MM.1S (cell line): ENCODE results near the gene PTPN3.

Experiments
- DNase-seq: peaks from one replicate; pipeline ENCODE4 v3.0.0-alpha.2; 2015
- H2AFZ ChIP-seq: fragments of 300-600 bp; sonication (generic); 2 replicates; pipeline ENCODE4 v1.6.0; 2016; ENCODE audit warnings: antibody characterized with exemption, low read length
- H3F3A ChIP-seq: fragments of 300-600 bp; sonication (generic); 2 replicates; pipeline ENCODE4 v1.6.1; 2016; ENCODE audit warnings: mild to moderate bottlenecking, antibody characterized with exemption, low read length, moderate library complexity, mixed read lengths; ENCODE audit not compliant: insufficient read depth
- H3K27ac ChIP-seq: fragments of 300-600 bp; sonication (generic); 2 replicates; pipeline ENCODE4 v1.5.1; 2016; ENCODE audit warnings: mild to moderate bottlenecking, low read length
- H3K27me3 ChIP-seq: fragments of 300-600 bp; sonication (generic); replicated peaks from 2 replicates; pipeline ENCODE4 v1.6.0; 2016; ENCODE audit warnings: low read length; ENCODE audit not compliant: insufficient read depth
- H3K36me3 ChIP-seq: fragments of 300-600 bp; sonication (generic); replicated peaks from 2 replicates; pipeline ENCODE4 v1.6.1; 2016; ENCODE audit warnings: mild to moderate bottlenecking, low read length, mixed read lengths; ENCODE audit not compliant: insufficient read depth
- H3K4me1 ChIP-seq: fragments of 300-600 bp; sonication (generic); 2 replicates; pipeline ENCODE4 v1.6.1; 2016; ENCODE audit warnings: low read length, mixed read lengths
- H3K4me2 ChIP-seq: fragments of 300-600 bp; sonication (generic); 2 replicates; pipeline ENCODE4 v1.6.0; 2016; ENCODE audit warnings: low read depth, low read length
- H3K4me3 ChIP-seq: fragments of 300-600 bp; sonication (generic); 2 replicates; pipeline ENCODE4 v1.5.1; 2016; ENCODE audit warnings: low read length, mixed read lengths
- H3K79me2 ChIP-seq: fragments of 300-600 bp; sonication (generic); 2 replicates; pipeline ENCODE4 v1.6.1; 2016; ENCODE audit warnings: mixed run types, low read length, mixed read lengths
- H3K9ac ChIP-seq: fragments of 300-600 bp; sonication (generic); 2 replicates; pipeline ENCODE4 v1.6.1; 2016; ENCODE audit warnings: low read length, mixed read lengths
- H3K9me2 ChIP-seq: fragments of 300-600 bp; sonication (generic); replicated peaks from 2 replicates; pipeline ENCODE4 v1.6.1; 2016; ENCODE audit warnings: mild to moderate bottlenecking, low read length, mixed read lengths; ENCODE audit not compliant: insufficient read depth
- H3K9me3 ChIP-seq: fragments of 300-600 bp; sonication (generic); replicated peaks from 2 replicates; pipeline ENCODE4 v1.6.1; 2016; ENCODE audit warnings: mild to moderate bottlenecking, low read length, mixed read lengths; ENCODE audit not compliant: insufficient read depth
- H4K20me1 ChIP-seq: fragments of 300-600 bp; sonication (generic); 2 replicates; pipeline ENCODE4 v1.6.1; 2016; ENCODE audit warnings: mild to moderate bottlenecking, low read length, moderate library complexity, mixed read lengths; ENCODE audit not compliant: insufficient read depth
- CTCF ChIP-seq: fragments of 300-600 bp; sonication (generic); IDR thresholded peaks from 2 replicates; pipeline ENCODE4 v1.5.1; 2016; ENCODE audit warnings: antibody characterized with exemption, low read length, mixed read lengths
- EZH2 ChIP-seq: fragments of 300-600 bp; sonication (generic); optimal IDR thresholded peaks from 2 replicates; pipeline ENCODE3; 2017; ENCODE audit warnings: low read depth, mild to moderate bottlenecking, antibody characterized with exemption, low read length, mixed read lengths
- EZH2phosphoT487 ChIP-seq: fragments of 300-600 bp; sonication (generic); IDR thresholded peaks from 2 replicates; pipeline ENCODE4 v1.6.1; 2018; ENCODE audit warnings: antibody characterized with exemption, low read length

PTPN3 gene

GRCh38 chr9:109537288-109537687 is 39.2 kb upstream of the PTPN3 start:
- Histone ChIP-seq H3K27ac (no peak overlapping the region), H3K9me3 (no peaks in the 10 kb centered on the region), H3K9me2 (no peaks in the 10 kb centered on the region), H3K36me3 (no peaks in the 10 kb centered on the region), H3F3A (no peaks in the 10 kb centered on the region), H3K79me2 (no peaks in the 10 kb centered on the region), H3K4me1 (no peaks in the 10 kb centered on the region), H3K27me3 (no peaks in the 10 kb centered on the region), H3K9ac (no peak overlapping the region), H4K20me1 (no peaks in the 10 kb centered on the region), H2AFZ (no peak overlapping the region), H3K4me3 (no peak overlapping the region), H3K4me2 (no peak overlapping the region)
- no peak for DNase-seq
- TF ChIP-seq EZH2phosphoT487 (no peak), CTCF (no peak), EZH2 (no peak)

GRCh38 chr9:109536859-109537258 is 38.8 kb upstream of the PTPN3 start:
- DNase-seq, result no peak
- no peaks in the 10 kb centered on the region for H3F3A ChIP-seq
- no peak for TF ChIP-seq CTCF
- TF ChIP-seq EZH2phosphoT487, result no peak
- TF ChIP-seq EZH2, result no peak
- H3K27ac ChIP-seq, result no peak overlapping the region
- no peaks in the 10 kb centered on the region for H3K4me1 ChIP-seq
- no peak overlapping the region for H2AFZ ChIP-seq
- no peaks in the 10 kb centered on the region for H4K20me1 ChIP-seq
- no peaks in the 10 kb centered on the region for H3K36me3 ChIP-seq
- no peaks in the 10 kb centered on the region for H3K27me3 ChIP-seq
- no peak overlapping the region for H3K4me2 ChIP-seq
- H3K9me3 ChIP-seq, result no peaks in the 10 kb centered on the region
- no peak overlapping the region for H3K4me3 ChIP-seq
- H3K9ac ChIP-seq, result no peak overlapping the region
- no peaks in the 10 kb centered on the region for H3K79me2 ChIP-seq
- no peaks in the 10 kb centered on the region for H3K9me2 ChIP-seq

GRCh38 chr9:109535365-109535764 is 37.3 kb upstream of the PTPN3 start:
- Histone ChIP-seq H3F3A (no peaks in the 10 kb centered on the region), H3K36me3 (no peaks in the 10 kb centered on the region), H3K79me2 (no peaks in the 10 kb centered on the region), H3K9ac (no peak overlapping the region), H4K20me1 (no peaks in the 10 kb centered on the region), H3K9me3 (no peaks in the 10 kb centered on the region), H3K4me2 (no peak overlapping the region), H3K4me1 (no peaks in the 10 kb centered on the region), H3K27ac (no peak overlapping the region), H2AFZ (no peak overlapping the region), H3K27me3 (no peaks in the 10 kb centered on the region), H3K4me3 (no peak overlapping the region), H3K9me2 (no peaks in the 10 kb centered on the region)
- DNase-seq, result no peak
- TF ChIP-seq CTCF, result no peak
- no peak for TF ChIP-seq EZH2phosphoT487
- TF ChIP-seq EZH2, result no peak
